Omental fat pad (tissue), 4 donors: ENCODE measurements around the gene ANKS3. TPM values are rescaled to one million over a fixed set of nuclear protein-coding genes. Genes with fewer than 3 reads are reported as not detected.
A peak's percentile ranks its signal among the peaks of the same experiment; 100 is the strongest.

Source experiments
- ATAC-seq: fragments of 150-250 bp; one replicate; pipeline ENCODE4 v1.9.1; 2016; ENCODE audit warnings: mild to moderate bottlenecking, moderate library complexity; ENCODE audit not compliant: low FRiP score
- DNase-seq: peaks from one replicate; pipeline ENCODE4 v3.0.0-alpha.2; 2019; ENCODE audit warnings: low spot score
- total RNA-seq, 4 donors: library from RNA; depleted of rRNA; stranded (reverse); fragments of >200 nt; gene quantifications; one replicate each; pipeline ENCODE4 v1.1.0, GENCODE V29; 2016
- TF ChIP-seq, protein P1 (sequence below), 3 donors: fragments of 450-650 bp; IDR thresholded peaks; one replicate each; pipeline ENCODE4 v1.5.1; 2016 to 2017; ENCODE audit warnings: antibody characterized with exemption in 3 of 3, mild to moderate bottlenecking in 3 of 3, moderate library complexity in 2 of 3

The ANKS3 gene
- total RNA-seq, 4 donors from 2014 or later, result 12.6 to 24.1 (median 17.2) TPM

DNA sequence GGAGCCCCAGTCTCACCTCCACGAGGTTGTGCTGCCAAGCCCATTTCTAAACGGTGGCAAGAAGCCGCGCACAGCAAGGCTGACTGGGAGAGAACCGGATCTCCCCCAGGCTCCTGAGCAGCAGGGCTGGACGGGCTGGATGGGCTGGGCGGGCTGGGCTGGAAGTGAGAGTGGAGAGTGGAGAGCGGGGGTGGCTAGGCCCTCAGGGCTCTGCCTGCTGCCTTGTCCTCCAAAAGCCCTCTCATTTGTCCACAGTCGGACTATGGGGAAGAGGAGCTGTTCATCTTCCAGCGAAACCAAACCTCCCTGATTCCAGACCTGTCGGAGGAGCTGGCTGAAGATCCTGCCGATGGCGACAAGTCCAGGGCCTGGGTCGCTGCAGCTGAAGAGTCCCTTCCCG is 3.5 kb upstream of the ANKS3 start:
- TF ChIP-seq, protein P1, sequence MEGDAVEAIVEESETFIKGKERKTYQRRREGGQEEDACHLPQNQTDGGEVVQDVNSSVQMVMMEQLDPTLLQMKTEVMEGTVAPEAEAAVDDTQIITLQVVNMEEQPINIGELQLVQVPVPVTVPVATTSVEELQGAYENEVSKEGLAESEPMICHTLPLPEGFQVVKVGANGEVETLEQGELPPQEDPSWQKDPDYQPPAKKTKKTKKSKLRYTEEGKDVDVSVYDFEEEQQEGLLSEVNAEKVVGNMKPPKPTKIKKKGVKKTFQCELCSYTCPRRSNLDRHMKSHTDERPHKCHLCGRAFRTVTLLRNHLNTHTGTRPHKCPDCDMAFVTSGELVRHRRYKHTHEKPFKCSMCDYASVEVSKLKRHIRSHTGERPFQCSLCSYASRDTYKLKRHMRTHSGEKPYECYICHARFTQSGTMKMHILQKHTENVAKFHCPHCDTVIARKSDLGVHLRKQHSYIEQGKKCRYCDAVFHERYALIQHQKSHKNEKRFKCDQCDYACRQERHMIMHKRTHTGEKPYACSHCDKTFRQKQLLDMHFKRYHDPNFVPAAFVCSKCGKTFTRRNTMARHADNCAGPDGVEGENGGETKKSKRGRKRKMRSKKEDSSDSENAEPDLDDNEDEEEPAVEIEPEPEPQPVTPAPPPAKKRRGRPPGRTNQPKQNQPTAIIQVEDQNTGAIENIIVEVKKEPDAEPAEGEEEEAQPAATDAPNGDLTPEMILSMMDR (IDR thresholded peaks at IDR 0.05), result no peak
- ATAC-seq, result no peak
- DNase-seq, result no peak

DNA sequence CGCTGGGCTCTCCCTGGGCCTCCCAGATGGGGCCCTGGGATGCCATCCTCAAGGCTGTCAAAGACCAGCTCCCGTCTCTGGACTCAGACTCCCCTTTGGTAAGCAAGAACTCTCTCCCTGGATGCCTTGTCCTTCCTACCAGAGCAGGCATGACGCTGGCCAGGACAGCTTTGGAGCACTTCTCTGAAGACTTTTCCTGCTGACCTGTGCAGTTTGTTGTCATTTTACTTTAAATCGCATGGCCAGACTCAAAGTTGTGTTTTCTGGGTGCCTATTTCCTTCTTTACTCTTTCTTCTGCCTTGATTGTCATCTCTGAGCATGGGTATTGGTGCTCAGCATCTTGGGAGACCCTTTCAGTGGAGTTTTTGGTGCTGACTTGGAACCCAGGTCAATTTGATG is 2.5 kb upstream of the ANKS3 start:
- TF ChIP-seq, protein P1 (IDR thresholded peaks at IDR 0.05), result no peak
- ATAC-seq, result no peak
- DNase-seq, result no peak

DNA sequence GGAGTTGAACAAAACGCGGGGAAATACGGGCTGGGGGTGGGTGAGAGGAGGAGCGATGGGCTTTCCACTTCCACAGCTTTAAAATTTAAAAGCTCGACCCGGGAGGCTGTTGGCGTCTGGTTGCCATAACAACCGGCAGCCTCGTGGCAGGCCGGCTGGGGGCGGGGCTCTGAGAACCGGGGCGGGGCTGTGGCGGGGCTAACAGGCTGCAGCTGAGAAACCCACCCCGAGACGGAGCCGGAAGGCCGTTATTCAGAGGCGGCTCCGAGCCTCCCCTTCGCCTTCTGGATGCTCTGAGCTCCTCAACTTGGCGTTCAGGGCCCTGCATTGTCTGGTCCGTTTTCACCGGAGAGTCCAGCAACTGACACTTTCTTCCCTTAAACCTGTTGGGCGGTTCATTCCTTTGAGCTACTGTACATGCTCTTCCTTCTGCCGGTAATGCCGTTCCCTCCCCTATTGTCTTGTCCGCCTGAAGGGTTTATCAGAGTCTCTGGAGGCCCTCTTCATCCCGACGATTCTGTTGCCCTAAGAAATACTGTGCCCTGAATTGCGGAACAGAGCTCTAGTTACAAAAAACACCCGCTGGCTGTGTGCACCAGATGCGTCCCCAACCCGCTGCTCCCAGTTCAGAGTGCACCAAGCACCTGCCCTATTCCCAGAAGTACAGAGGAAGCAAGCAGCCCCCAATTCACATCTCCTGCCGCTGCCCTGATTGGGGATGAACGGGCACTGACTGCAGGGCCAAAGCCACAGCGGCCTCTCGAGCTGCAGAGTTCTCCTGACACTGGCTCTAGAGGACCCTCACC is 862 bp upstream of the ANKS3 start:
- ATAC-seq, result peak; percentile 75
- TF ChIP-seq, protein P1 (IDR thresholded peaks at IDR 0.05), result no peak
- peak; percentile 83 for DNase-seq

DNA sequence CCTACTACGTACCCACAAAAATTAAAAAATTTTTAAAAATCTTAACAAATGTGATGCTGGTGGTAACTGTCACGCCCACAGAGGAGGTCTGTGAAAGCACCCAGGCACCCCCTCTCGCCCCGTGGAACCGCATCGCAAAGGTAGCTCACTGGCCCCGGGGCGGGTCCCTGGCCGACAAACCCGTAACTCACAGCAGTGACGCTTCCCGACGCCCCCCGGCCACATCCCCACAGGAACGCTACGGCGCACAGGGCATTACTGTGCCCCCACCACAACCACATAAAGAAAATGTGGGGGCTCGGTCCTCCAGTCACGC is 366 bp downstream of the ANKS3 start:
- no peak for DNase-seq
- peak; percentile 3 for ATAC-seq

DNA sequence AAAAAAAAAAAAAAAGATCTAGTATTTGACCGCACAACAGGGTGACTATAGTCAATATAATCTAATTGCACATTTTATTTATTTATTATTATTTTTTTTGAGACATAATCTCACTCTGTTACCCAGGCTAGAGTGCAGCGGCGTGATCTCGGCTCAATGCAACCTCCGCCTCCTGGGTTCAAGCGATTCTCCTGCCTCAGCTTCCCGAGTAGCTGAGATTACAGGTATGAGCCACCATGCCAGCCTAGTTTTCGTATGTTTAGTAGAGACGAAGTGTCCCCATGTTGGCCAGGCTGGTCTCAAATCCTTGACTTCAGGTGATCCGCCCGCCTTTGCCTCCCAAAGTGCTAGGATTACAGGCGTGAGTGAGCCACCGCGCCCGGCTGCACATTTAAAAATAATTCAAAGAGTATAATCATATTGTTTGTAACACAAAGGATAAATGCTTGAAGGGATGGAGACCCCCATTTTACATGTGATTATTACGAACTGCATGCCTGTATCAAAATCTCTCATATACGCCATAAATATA is 794 bp downstream of the ANKS3 start:
- TF ChIP-seq, protein P1 (IDR thresholded peaks at IDR 0.05), result no peak
- ATAC-seq (no peak), DNase-seq (no peak)

More for the DNA sequence above, 366 bp downstream of the ANKS3 start:
- TF ChIP-seq, protein P1 (IDR thresholded peaks at IDR 0.05), result no peak

DNA sequence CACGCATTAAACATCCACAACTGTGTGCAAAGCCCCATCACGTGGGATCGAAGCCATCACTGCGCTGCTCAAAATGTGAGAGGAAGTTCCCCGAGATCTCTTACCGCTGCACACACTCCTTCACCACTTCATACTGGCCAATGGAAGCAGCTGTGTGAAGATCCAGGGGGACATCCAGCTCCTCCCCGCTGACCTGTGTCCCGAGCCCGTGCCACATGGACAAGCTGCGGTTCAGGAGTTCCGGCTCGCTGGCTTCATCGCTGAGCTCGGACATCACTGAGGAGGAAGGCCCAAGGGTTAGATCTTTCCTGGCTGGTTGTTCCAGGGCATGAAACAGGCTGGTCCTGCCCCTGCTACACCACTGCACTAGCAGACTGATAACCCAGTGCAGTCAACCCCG is 4.2 kb downstream of the ANKS3 start:
- DNase-seq (no peak), ATAC-seq (no peak)
- TF ChIP-seq, protein P1 (IDR thresholded peaks at IDR 0.05), result no peak

DNA sequence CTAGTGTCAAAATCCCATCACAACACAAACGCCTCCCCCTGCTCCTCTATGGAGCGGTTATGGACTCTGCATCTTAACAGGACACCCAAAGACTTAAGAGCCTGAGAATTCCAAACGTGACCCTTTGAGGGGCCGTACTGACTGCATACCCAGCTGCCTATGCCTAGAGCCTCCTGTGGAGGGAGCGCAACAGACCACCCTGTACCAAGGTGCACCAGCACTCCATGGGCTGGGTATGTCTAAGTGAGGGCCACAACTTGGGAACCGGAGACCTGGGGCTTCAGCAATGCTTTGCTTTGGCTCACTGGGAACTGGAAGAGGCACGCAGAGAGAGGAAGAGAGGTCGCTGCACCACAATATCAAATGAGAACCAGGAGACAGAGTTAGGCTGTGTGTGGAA is 5.4 kb downstream of the ANKS3 start:
- no peak for ATAC-seq
- TF ChIP-seq, protein P1 (IDR thresholded peaks at IDR 0.05), result no peak
- DNase-seq, result no peak
